HG02870 (cell line): ENCODE results near the gene TNFRSF1B.

ENCODE experiments used
- ATAC-seq: cut with Tn5 transposase; IDR thresholded peaks from one replicate; pipeline ENCODE4 v1.9.1; 2021; ENCODE audit warnings: mild to moderate bottlenecking, moderate library complexity; ENCODE audit not compliant: unreplicated experiment

The TNFRSF1B gene

GRCh38 chr1:12166834-12167492 is at the start of gene TNFRSF1B:
Gene TNFRSF1B, plus strand, starts transcription at chr1:12166991. Its CDS starts 101 bp downstream, at chr1:12167092.
- no peak for ATAC-seq

GRCh38 chr1:12121212-12122003 is 45.4 kb upstream of the TNFRSF1B start:
- ATAC-seq: no peak

- no peak for ATAC-seq
These were observed 43.6 kb upstream of the TNFRSF1B start for GRCh38 chr1:12123172-12123571.

- no peak for ATAC-seq
These were observed 41.9 kb upstream of the TNFRSF1B start for GRCh38 chr1:12124693-12125421.

- ATAC-seq: no peak
These were observed 41.1 kb upstream of the TNFRSF1B start for GRCh38 chr1:12125422-12126355.

GRCh38 chr1:12126781-12127180 is 40.0 kb upstream of the TNFRSF1B start:
- no peak for ATAC-seq

GRCh38 chr1:12127206-12127810 is 39.5 kb upstream of the TNFRSF1B start:
- no peak for ATAC-seq

- no peak for ATAC-seq
These were observed 38.7 kb upstream of the TNFRSF1B start for GRCh38 chr1:12128120-12128519.

GRCh38 chr1:12129624-12130023 is 37.2 kb upstream of the TNFRSF1B start:
- no peak for ATAC-seq

GRCh38 chr1:12130466-12131130 is 36.2 kb upstream of the TNFRSF1B start:
- ATAC-seq: no peak

GRCh38 chr1:12132078-12132477 is 34.7 kb upstream of the TNFRSF1B start:
- no peak for ATAC-seq

- no peak for ATAC-seq
These were observed 32.1 kb upstream of the TNFRSF1B start for GRCh38 chr1:12134716-12135115.

GRCh38 chr1:12135612-12136011 is 31.2 kb upstream of the TNFRSF1B start:
- no peak for ATAC-seq

GRCh38 chr1:12136916-12137610 is 29.7 kb upstream of the TNFRSF1B start:
- ATAC-seq: no peak

- no peak for ATAC-seq
These were observed 28.3 kb upstream of the TNFRSF1B start for GRCh38 chr1:12138196-12139168.

GRCh38 chr1:12140016-12140415 is 26.8 kb upstream of the TNFRSF1B start:
- ATAC-seq: no peak

- ATAC-seq: no peak
These were observed 26.2 kb upstream of the TNFRSF1B start for GRCh38 chr1:12140515-12141162.
